Colonic mucosa (tissue), 4 donors: ENCODE data around the gene HOOK1. TPM values are rescaled to one million over a fixed set of nuclear protein-coding genes. Genes with fewer than 3 reads are reported as not detected.

Experiments
- DNase-seq: peaks from one replicate; pipeline ENCODE4 v3.0.0-alpha.2; 2020
- H3K27ac ChIP-seq: fragments of 200-600 bp; one replicate; pipeline ENCODE4 v1.8.0; 2021
- H3K27me3 ChIP-seq: fragments of 200-600 bp; one replicate; pipeline ENCODE4 v1.8.0; 2021
- H3K36me3 ChIP-seq: fragments of 200-600 bp; one replicate; pipeline ENCODE4 v1.8.0; 2021
- H3K4me1 ChIP-seq: fragments of 200-600 bp; one replicate; pipeline ENCODE4 v1.8.0; 2021; ENCODE audit warnings: mild to moderate bottlenecking
- H3K4me3 ChIP-seq: fragments of 200-600 bp; one replicate; pipeline ENCODE4 v1.8.0; 2021
- H3K9ac ChIP-seq, 2 donors: one replicate each; pipeline ENCODE4 v1.7.0; 2013; ENCODE audit warnings: control low read depth in 2 of 2, low read depth in 2 of 2, low read length in 2 of 2
- H3K9me3 ChIP-seq: fragments of 200-600 bp; one replicate; pipeline ENCODE4 v1.8.0; 2021
- intact Hi-C: fragments of 100-400 bp; cut with DNase I; formaldehyde crosslinking; loops from one replicate; pipeline ENCODE4 v1.14.1; 2022
- total RNA-seq, 2 donors: library from RNA; stranded (reverse); fragmentation: NEBNext Ultra II Directional in 1 of 2; extraction: Animal tissue kit (Norgen Biotek cat#: 25700) in 1 of 2; gene quantifications; one replicate each; pipeline ENCODE4 v1.2.1, GENCODE V29; 2021
- TF ChIP-seq, protein P1 (sequence below): fragments of 200-600 bp; IDR thresholded peaks from one replicate; pipeline ENCODE4 v1.8.0; 2022; ENCODE audit warnings: antibody characterized with exemption, mild to moderate bottlenecking
- donor health status: healthy.
- donor health status: DM: no; HTN: no; CAD: no.
- donor health status: DM: no; HTN: no; CAD: no.

HOOK1 gene
- total RNA-seq, 2 donors from 2014 or later = 42.4 to 47.8 TPM

DNA sequence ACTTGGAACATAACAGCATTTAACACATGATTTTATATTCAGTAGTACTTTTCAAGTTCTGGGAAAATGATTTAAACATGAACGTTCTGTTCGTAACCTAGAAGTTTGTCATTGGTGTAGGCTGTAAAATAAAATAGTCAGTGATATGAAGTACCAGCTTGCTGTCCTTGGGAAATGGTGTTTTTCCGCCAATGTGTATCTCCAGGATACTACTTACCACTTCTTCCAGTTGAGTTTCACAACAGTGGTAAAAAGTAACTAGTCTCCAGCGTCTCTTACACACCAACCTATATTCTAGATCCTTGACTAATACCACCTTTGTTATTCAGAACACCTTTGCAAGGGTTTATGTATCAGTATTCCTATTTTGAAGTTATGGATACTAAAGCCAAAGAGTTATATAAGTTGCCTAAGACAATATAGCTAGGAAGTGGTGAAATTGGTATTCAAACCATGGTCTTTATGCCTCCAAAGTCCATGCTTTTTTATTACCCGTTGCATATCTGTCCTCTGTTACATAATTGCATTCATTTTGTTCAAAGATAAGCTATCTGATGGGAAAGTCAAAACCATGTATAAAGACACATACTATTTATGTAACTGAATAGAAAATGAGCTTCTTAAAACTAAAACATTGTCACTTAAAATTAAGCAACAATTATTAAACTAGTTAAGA, 43.1 kb downstream of the HOOK1 start:
- peak; percentile 22 for DNase-seq
- Histone ChIP-seq H3K27me3 (no peaks in the 10 kb centered on the region), H3K36me3 (no peaks in the 10 kb centered on the region), H3K4me1 (no peaks in the 10 kb centered on the region), H3K9ac (peak overlapping the region in 1 of 2 donors; percentile 63), H3K27ac (peak overlapping the region; percentile 83), H3K4me3 (no peak overlapping the region), H3K9me3 (no peaks in the 10 kb centered on the region)
- intact Hi-C loops = no loop called here
- TF ChIP-seq, protein P1, sequence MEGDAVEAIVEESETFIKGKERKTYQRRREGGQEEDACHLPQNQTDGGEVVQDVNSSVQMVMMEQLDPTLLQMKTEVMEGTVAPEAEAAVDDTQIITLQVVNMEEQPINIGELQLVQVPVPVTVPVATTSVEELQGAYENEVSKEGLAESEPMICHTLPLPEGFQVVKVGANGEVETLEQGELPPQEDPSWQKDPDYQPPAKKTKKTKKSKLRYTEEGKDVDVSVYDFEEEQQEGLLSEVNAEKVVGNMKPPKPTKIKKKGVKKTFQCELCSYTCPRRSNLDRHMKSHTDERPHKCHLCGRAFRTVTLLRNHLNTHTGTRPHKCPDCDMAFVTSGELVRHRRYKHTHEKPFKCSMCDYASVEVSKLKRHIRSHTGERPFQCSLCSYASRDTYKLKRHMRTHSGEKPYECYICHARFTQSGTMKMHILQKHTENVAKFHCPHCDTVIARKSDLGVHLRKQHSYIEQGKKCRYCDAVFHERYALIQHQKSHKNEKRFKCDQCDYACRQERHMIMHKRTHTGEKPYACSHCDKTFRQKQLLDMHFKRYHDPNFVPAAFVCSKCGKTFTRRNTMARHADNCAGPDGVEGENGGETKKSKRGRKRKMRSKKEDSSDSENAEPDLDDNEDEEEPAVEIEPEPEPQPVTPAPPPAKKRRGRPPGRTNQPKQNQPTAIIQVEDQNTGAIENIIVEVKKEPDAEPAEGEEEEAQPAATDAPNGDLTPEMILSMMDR = no peak

GRCh38 chr1:59866462-59866861, 51.7 kb downstream of the HOOK1 start:
- H3K36me3 ChIP-seq = no peaks in the 10 kb centered on the region
- no peaks in the 10 kb centered on the region for H3K4me1 ChIP-seq
- TF ChIP-seq, protein P1 = no peak
- intact Hi-C loops = no loop called here
- H3K27me3 ChIP-seq = no peaks in the 10 kb centered on the region
- no peak overlapping the region for H3K9ac ChIP-seq
- no peak for DNase-seq
- no peak overlapping the region for H3K4me3 ChIP-seq
- no peak overlapping the region for H3K27ac ChIP-seq
- no peaks in the 10 kb centered on the region for H3K9me3 ChIP-seq

DNA sequence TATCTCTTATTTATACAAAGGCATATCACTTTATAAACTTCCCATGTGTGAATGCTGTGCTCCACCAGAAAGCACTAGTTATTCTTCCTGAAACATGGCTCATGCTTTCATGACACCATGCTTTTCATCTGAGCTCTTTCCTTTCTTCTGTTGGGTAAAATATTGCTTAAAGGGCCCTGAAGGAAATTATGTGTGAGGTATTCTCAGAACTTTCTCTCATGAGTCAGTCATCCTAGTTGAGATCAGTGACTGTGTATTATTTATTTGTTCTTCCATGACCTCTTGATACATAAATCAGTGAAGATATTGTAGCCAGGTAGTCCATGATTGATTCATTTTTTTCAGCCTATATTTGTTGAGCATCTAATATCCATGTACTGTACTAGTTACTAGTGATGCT, 57.0 kb downstream of the HOOK1 start:
- TF ChIP-seq, protein P1 = no peak
- Histone ChIP-seq H3K9me3 (no peaks in the 10 kb centered on the region), H3K27ac (no peak overlapping the region), H3K27me3 (no peaks in the 10 kb centered on the region), H3K36me3 (no peaks in the 10 kb centered on the region), H3K4me3 (no peak overlapping the region), H3K9ac (no peak overlapping the region), H3K4me1 (no peaks in the 10 kb centered on the region)
- intact Hi-C loops = no loop called here
- no peak for DNase-seq

GRCh38 chr1:59877108-59877682, 62.4 kb downstream of the HOOK1 start:
- intact Hi-C loops = no loop called here
- no peak for DNase-seq
- no peaks in the 10 kb centered on the region for H3K9me3 ChIP-seq
- TF ChIP-seq, protein P1 = no peak
- no peak overlapping the region for H3K27ac ChIP-seq
- H3K27me3 ChIP-seq = no peaks in the 10 kb centered on the region
- H3K9ac ChIP-seq = no peak overlapping the region
- H3K36me3 ChIP-seq = no peaks in the 10 kb centered on the region
- H3K4me1 ChIP-seq = no peaks in the 10 kb centered on the region
- no peak overlapping the region for H3K4me3 ChIP-seq

GRCh38 chr1:59878370-59878769, 63.6 kb downstream of the HOOK1 start:
- no peaks in the 10 kb centered on the region for H3K27me3 ChIP-seq
- no peaks in the 10 kb centered on the region for H3K9me3 ChIP-seq
- no peaks in the 10 kb centered on the region for H3K4me1 ChIP-seq
- intact Hi-C loops = loop anchor here (2.0 kb wide), 1 partner anchor 68 kb away; no protein-coding TSS in a partner anchor
- H3K36me3 ChIP-seq = no peaks in the 10 kb centered on the region
- H3K4me3 ChIP-seq = no peak overlapping the region
- no peak overlapping the region for H3K9ac ChIP-seq
- DNase-seq = no peak
- H3K27ac ChIP-seq = no peak overlapping the region
- TF ChIP-seq, protein P1 = no peak
